ENCODE data around the gene CCDC127. TPM values are rescaled to one million over a fixed set of nuclear protein-coding genes. Genes with fewer than 3 reads are reported as not detected.
"Not testable (repeated sequence)": the region's sequence is repeated elsewhere in the genome, so short reads cannot be mapped to it uniquely, and the experiment has no call there.

CCDC127 gene
- total RNA-seq = 1 to 10 TPM; 8.0 to 8.7 TPM

GRCh38 chr5:217494-218456 is at the start of gene CCDC127, which contains the start of gene SDHA:
TSS of gene CCDC127 (minus strand) at chr5:218153. CDS start at chr5:216849, 1,304 bp downstream.
TSS of gene SDHA (plus strand) at chr5:218320. CDS start at chr5:218356, 36 bp downstream.
- H3K4me1 Mint-ChIP-seq = peaks cover 53% of the 10 kb centered on the region
- CTCF ChIA-PET = interaction anchor here (0.6 to 1.9 kb wide), 3 partner anchors 23 to 53 kb away, joined by 3 to 6 read pairs (median 3); no protein-coding TSS in a partner anchor
- peak within 1 kb of the TSS; percentile 96 for H3K4me3 Mint-ChIP-seq
- peak within 1 kb of the TSS; percentile 95 for H3K27ac Mint-ChIP-seq
- POLR2A ChIA-PET, H3K27me3 Mint-ChIP-seq, H3K9me3 Mint-ChIP-seq: not testable (repeated sequence)
- peak; percentile 97 for DNase-seq
- peaks cover 36% of the 10 kb centered on the region for H3K36me3 Mint-ChIP-seq (ENCODE audit: low read depth)

DNA sequence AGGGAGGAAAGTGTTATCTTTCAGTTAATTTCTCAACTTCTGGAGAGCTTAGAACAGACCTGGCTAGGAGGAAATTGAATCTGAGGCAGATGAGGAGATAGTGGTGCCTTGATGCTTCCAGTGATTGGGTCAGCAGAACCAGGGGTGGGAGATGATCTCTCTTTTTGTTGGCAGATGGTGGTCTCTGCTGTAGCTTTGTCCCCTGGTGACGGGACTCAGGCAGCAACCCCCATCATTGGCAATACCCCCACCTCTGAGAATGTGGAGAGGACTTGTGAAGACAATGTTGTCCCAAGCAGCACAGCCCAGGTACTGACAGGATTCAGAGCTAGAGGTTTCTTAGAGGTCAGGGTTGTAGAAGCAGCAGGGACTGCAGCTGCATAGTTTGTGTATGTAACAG is 49.8 kb upstream of the CCDC127 start:
- Mint-ChIP-seq H3K4me3 (no peak overlapping the region), H3K27me3 (no peaks in the 10 kb centered on the region), H3K4me1 (peaks cover 14% of the 10 kb centered on the region), H3K36me3 (ENCODE audit: low read depth) (peaks cover 32% of the 10 kb centered on the region), H3K27ac (no peak overlapping the region), H3K9me3 (no peaks in the 10 kb centered on the region)
- DNase-seq = no peak
- CTCF ChIA-PET = no interaction called here
- POLR2A ChIA-PET = no interaction called here

- H3K27ac Mint-ChIP-seq, CTCF ChIA-PET, H3K4me3 Mint-ChIP-seq, POLR2A ChIA-PET, H3K27me3 Mint-ChIP-seq, DNase-seq, H3K9me3 Mint-ChIP-seq: not testable (repeated sequence)
- peaks cover 35% of the 10 kb centered on the region for H3K36me3 Mint-ChIP-seq (ENCODE audit: low read depth)
- peaks cover 11% of the 10 kb centered on the region for H3K4me1 Mint-ChIP-seq
Observed at GRCh38 chr5:266311-267026, 48.5 kb upstream of the CCDC127 start.

- Mint-ChIP-seq H3K27me3 (no peaks in the 10 kb centered on the region), H3K9me3 (peaks cover 2% of the 10 kb centered on the region), H3K36me3 (ENCODE audit: low read depth) (peaks cover 33% of the 10 kb centered on the region), H3K4me1 (peaks cover 2% of the 10 kb centered on the region), H3K27ac (peak overlapping the region; percentile 64), H3K4me3 (no peak overlapping the region)
- no peak for DNase-seq
- POLR2A ChIA-PET = interaction anchor here (0.6 kb wide), 1 partner anchor 9 kb away, joined by 3 read pairs; no protein-coding TSS in a partner anchor
- CTCF ChIA-PET = no interaction called here
Observed at GRCh38 chr5:264338-264737, 46.4 kb upstream of the CCDC127 start.

DNA sequence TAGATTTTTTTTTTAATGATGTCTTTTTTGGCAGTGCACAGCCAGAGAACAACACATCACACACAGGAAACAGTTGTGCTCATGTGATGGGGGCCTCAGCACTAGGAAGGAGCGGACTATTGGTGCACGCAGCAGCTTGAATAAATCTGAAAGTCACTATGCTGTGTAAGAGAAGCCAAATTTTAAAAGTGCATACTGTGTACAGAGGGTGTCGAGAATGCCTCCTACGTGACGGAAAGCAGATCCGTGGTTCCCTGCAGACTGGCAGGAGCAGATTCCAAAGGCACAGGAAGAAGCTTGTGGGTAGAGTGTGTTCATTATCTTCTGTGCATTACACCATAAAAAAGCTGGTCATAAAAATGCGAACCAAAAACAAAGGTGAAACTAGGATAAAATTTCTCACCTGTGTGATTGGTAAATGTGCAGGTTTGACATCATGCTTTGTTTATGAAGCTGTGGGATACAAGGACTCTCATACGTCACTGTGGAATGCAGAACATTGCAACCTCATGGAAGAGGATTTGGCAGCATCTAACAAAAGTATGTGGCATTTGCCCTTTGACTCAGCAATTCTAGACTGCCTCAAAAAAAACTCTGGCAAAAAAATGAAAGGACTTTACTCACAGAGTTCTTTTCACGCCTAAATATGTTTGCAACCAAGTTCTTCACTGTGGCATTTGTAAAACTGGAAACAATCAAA is 45.5 kb upstream of the CCDC127 start:
- H3K9me3 Mint-ChIP-seq, DNase-seq, H3K4me3 Mint-ChIP-seq, H3K27ac Mint-ChIP-seq, H3K4me1 Mint-ChIP-seq, H3K27me3 Mint-ChIP-seq, CTCF ChIA-PET: not testable (repeated sequence)
- POLR2A ChIA-PET = interaction anchor here (0.6 kb wide), 1 partner anchor 8 kb away, joined by 3 read pairs; no protein-coding TSS in a partner anchor
- H3K36me3 Mint-ChIP-seq (ENCODE audit: low read depth) = peaks cover 37% of the 10 kb centered on the region

GRCh38 chr5:257148-257547 is 39.2 kb upstream of the CCDC127 start:
- no peak overlapping the region for H3K27ac Mint-ChIP-seq
- peaks cover 4% of the 10 kb centered on the region for H3K4me1 Mint-ChIP-seq
- POLR2A ChIA-PET = no interaction called here
- H3K36me3 Mint-ChIP-seq (ENCODE audit: low read depth) = peaks cover 52% of the 10 kb centered on the region
- H3K4me3 Mint-ChIP-seq = no peak overlapping the region
- no peak for DNase-seq
- H3K9me3 Mint-ChIP-seq = peaks cover 5% of the 10 kb centered on the region
- CTCF ChIA-PET = interaction anchor here (1.6 kb wide), 1 partner anchor 69 kb away, joined by 3 read pairs; no protein-coding TSS in a partner anchor
- H3K27me3 Mint-ChIP-seq = no peaks in the 10 kb centered on the region

- ChIA-PET CTCF (interaction anchor here (0.8 kb wide), 1 partner anchor 15 kb away, joined by 3 read pairs; the partner anchor contains the start of gene PDCD6), POLR2A (interaction anchor here (0.7 kb wide), 1 partner anchor 191 kb away, joined by 4 read pairs; no protein-coding TSS in a partner anchor)
- not testable (repeated sequence) for H3K4me1 Mint-ChIP-seq, H3K9me3 Mint-ChIP-seq, DNase-seq, H3K4me3 Mint-ChIP-seq, H3K27ac Mint-ChIP-seq, H3K27me3 Mint-ChIP-seq
- peaks cover 53% of the 10 kb centered on the region for H3K36me3 Mint-ChIP-seq (ENCODE audit: low read depth)
Observed at GRCh38 chr5:256347-256746, 38.4 kb upstream of the CCDC127 start.

DNA sequence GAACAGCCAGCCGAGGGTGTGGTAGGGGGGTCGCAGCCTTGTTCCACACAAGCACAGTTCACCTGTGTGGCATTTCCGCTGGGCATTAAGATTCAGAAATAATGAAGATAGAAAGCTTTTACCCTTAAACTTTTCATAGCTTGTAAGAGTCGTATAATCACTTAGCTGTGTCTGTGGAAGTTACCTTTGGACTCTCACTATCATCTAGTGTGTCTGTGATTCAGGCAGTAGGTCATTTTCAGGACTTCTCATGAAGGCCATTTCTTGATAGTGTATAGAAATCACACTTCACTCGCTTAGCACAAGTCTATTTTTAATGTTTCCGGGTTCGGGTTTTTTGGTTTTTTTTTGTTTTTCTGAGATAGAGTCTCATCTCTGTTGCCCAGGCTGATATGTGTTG is 37.2 kb upstream of the CCDC127 start:
- H3K27ac Mint-ChIP-seq = peak overlapping the region; percentile 41
- H3K27me3 Mint-ChIP-seq, H3K4me1 Mint-ChIP-seq, DNase-seq, H3K9me3 Mint-ChIP-seq, CTCF ChIA-PET, H3K4me3 Mint-ChIP-seq: not testable (repeated sequence)
- POLR2A ChIA-PET = interaction anchor here (0.6 kb wide), 1 partner anchor 9 kb away, joined by 3 read pairs; no protein-coding TSS in a partner anchor
- peaks cover 55% of the 10 kb centered on the region for H3K36me3 Mint-ChIP-seq (ENCODE audit: low read depth)

- H3K4me3 Mint-ChIP-seq, H3K9me3 Mint-ChIP-seq, CTCF ChIA-PET, POLR2A ChIA-PET, DNase-seq, H3K27ac Mint-ChIP-seq, H3K27me3 Mint-ChIP-seq, H3K4me1 Mint-ChIP-seq: not testable (repeated sequence)
- peaks cover 63% of the 10 kb centered on the region for H3K36me3 Mint-ChIP-seq (ENCODE audit: low read depth)
Observed at GRCh38 chr5:254322-254721, 36.4 kb upstream of the CCDC127 start.

DNA sequence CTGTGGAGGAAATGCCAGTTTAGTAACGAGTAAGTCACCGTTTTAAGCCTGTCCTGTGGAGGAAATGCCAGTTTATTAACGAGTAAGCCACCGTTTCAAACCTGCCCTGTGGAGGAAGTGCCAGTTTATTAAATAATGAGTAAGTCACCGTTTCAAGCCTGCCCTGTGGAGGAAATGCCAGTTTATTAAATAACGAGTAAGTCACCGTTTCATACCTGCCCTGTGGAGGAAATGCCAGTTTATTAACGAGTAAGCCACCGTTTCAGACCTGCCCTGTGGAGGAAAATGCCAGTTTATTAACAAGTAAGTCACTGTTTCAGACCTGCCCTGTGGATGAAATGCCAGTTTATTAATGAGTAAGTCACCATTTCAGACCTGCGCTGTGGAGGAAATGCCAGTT is 34.6 kb upstream of the CCDC127 start:
- peaks cover 4% of the 10 kb centered on the region for H3K4me1 Mint-ChIP-seq
- DNase-seq = no peak
- H3K9me3 Mint-ChIP-seq = peaks cover 2% of the 10 kb centered on the region
- CTCF ChIA-PET = no interaction called here
- POLR2A ChIA-PET = no interaction called here
- H3K27me3 Mint-ChIP-seq = no peaks in the 10 kb centered on the region
- no peak overlapping the region for H3K4me3 Mint-ChIP-seq
- H3K27ac Mint-ChIP-seq = peak overlapping the region; percentile 68
- peaks cover 69% of the 10 kb centered on the region for H3K36me3 Mint-ChIP-seq (ENCODE audit: low read depth)

GRCh38 chr5:251975-252374 is 34.0 kb upstream of the CCDC127 start:
- CTCF ChIA-PET, POLR2A ChIA-PET, H3K4me3 Mint-ChIP-seq, H3K4me1 Mint-ChIP-seq, H3K9me3 Mint-ChIP-seq, DNase-seq, H3K27me3 Mint-ChIP-seq: not testable (repeated sequence)
- H3K27ac Mint-ChIP-seq = peak overlapping the region; percentile 41
- H3K36me3 Mint-ChIP-seq (ENCODE audit: low read depth) = peaks cover 69% of the 10 kb centered on the region

DNA sequence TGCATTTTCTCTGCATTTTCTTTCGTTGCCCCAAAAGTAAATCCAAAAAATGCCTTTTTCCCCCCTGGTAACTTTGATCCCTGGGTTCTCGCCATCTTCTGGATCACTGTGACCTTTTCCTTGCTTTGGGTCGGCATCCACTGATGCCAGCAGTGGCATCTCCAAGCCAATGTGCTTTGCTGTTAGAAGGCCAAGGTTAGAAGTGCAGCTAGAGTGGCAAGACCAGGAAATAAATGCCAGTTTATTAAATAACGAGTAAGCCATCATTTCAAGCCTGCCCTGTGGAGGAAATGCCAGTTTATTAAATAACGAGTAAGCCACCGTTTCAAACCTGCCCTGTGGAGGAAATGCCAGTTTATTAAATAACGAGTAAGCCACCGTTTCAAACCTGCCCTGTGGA is 33.6 kb upstream of the CCDC127 start:
- DNase-seq, POLR2A ChIA-PET, H3K27ac Mint-ChIP-seq, H3K27me3 Mint-ChIP-seq, CTCF ChIA-PET, H3K9me3 Mint-ChIP-seq, H3K4me3 Mint-ChIP-seq, H3K4me1 Mint-ChIP-seq: not testable (repeated sequence)
- peaks cover 69% of the 10 kb centered on the region for H3K36me3 Mint-ChIP-seq (ENCODE audit: low read depth)
